RWPE1 (cell line): ENCODE measurements around the gene SLC5A10.
A peak's percentile ranks its signal among the peaks of the same experiment; 100 is the strongest.

Experiments used
- CTCF ChIA-PET: fragments of 350-600 bp; sonication (Branson Sonifier 250); formaldehyde crosslinking; extraction: SDS; loops from one replicate; lab custom pipeline; 2021; lab: Yijun Ruan, JAX
- POLR2A ChIA-PET: fragments of 400-600 bp; formaldehyde crosslinking; extraction: SDS; loops from one replicate; lab custom pipeline; 2020; ENCODE audit warnings: antibody characterized with exemption; ENCODE audit not compliant: low non-redundant PET; lab: Yijun Ruan, JAX
- DNase-seq: peaks from one replicate; pipeline ENCODE4 v3.0.0; 2012; ENCODE audit warnings: low spot score
- H3K27ac ChIP-seq: fragments of 450-650 bp; 2 replicates; pipeline ENCODE4 v1.5.1; 2017
- CTCF ChIP-seq: fragments of 450-650 bp; conservative IDR thresholded peaks from 2 replicates; pipeline ENCODE4 v1.5.1; 2017; ENCODE audit warnings: low read depth, mild to moderate bottlenecking

The SLC5A10 gene

GRCh38 chr17:19009970-19010369, 58.0 kb downstream of the SLC5A10 start:
- TF ChIP-seq CTCF: no peak
- no peak overlapping the region; the same call in 1 of the 2 replicates for H3K27ac ChIP-seq
- POLR2A ChIA-PET: no interaction called here
- DNase-seq: no peak
- CTCF ChIA-PET: no interaction called here

GRCh38 chr17:19010729-19011505, 59.0 kb downstream of the SLC5A10 start:
- TF ChIP-seq CTCF: no peak
- peak overlapping the region; percentile 29 for H3K27ac ChIP-seq
- DNase-seq: peak; percentile 38
- ChIA-PET CTCF (interaction anchor here (0.6 kb wide), 1 partner anchor 21 kb away, joined by 3 read pairs; no protein-coding TSS in a partner anchor), POLR2A (interaction anchor here (0.8 kb wide), 1 partner anchor 21 kb away, joined by 3 read pairs; no protein-coding TSS in a partner anchor)

- no peak for DNase-seq
- POLR2A ChIA-PET: interaction anchor here (0.8 kb wide), 1 partner anchor 21 kb away, joined by 3 read pairs; no protein-coding TSS in a partner anchor
- CTCF ChIA-PET: no interaction called here
- peak overlapping the region; percentile 29 for H3K27ac ChIP-seq
- no peak for TF ChIP-seq CTCF
Measured at GRCh38 chr17:19011581-19011980, 59.6 kb downstream of the SLC5A10 start.

- ChIA-PET CTCF (no interaction called here), POLR2A (no interaction called here)
- no peak for TF ChIP-seq CTCF
Measured at GRCh38 chr17:19012171-19013080, 60.5 kb downstream of the SLC5A10 start.

GRCh38 chr17:19013226-19013625, 61.3 kb downstream of the SLC5A10 start:
- no peak for TF ChIP-seq CTCF
- no peak overlapping the region; the same call in 1 of the 2 replicates for H3K27ac ChIP-seq
- CTCF ChIA-PET: no interaction called here
- POLR2A ChIA-PET: no interaction called here
- no peak for DNase-seq

More at GRCh38 chr17:19012171-19013080, 60.5 kb downstream of the SLC5A10 start:
- peak overlapping the region; percentile 29 for H3K27ac ChIP-seq
- DNase-seq: no peak
